Tibial artery (tissue), 4 donors: ENCODE data around the gene ACAD11.
A peak's percentile ranks its signal among the peaks of the same experiment; 100 is the strongest.
"Not testable (repeated sequence)": the region's sequence is repeated elsewhere in the genome, so short reads cannot be mapped to it uniquely, and the experiment has no call there.

ENCODE experiments used
- DNase-seq, 2 donors: peaks; one replicate each; pipeline ENCODE4 v3.0.0-alpha.2; 2019
- H3K27ac ChIP-seq, 2 donors: fragments of 200-600 bp; sonication (generic) in 1 of 2; 1 replicate in 1 of 2; 2 replicates in 1 of 2; pipeline ENCODE4 v1.5.1; 2018 to 2019; ENCODE audit warnings: mild to moderate bottlenecking in 1 of 2
- H3K27me3 ChIP-seq, 2 donors: fragments of 200-600 bp; sonication (generic) in 1 of 2; one replicate each; pipeline versions ENCODE4 v1.5.1 to v1.6.0; 2016 to 2019
- H3K36me3 ChIP-seq, 3 donors: fragments of 200-600 bp; sonication (generic) in 2 of 3; one replicate each; pipeline ENCODE4 v1.5.1; 2016 to 2019; ENCODE audit warnings: mild to moderate bottlenecking in 2 of 3
- H3K4me1 ChIP-seq, 4 donors: fragments of 200-600 bp; sonication (generic) in 2 of 4; 1 replicate in 3 of 4; 2 replicates in 1 of 4; pipeline ENCODE4 v1.5.1; 2016 to 2019
- H3K4me3 ChIP-seq, 2 donors: fragments of 200-600 bp; sonication (generic) in 1 of 2; 1 replicate in 1 of 2; 2 replicates in 1 of 2; pipeline ENCODE4 v1.5.1; 2018 to 2019; ENCODE audit warnings: mild to moderate bottlenecking in 2 of 2
- H3K9me3 ChIP-seq, 3 donors: fragments of 200-600 bp; sonication (generic) in 1 of 3; one replicate each; pipeline ENCODE4 v1.5.1; 2016 to 2019
- intact Hi-C: fragments of 100-400 bp; cut with DNase I; formaldehyde crosslinking; loops from one replicate; pipeline ENCODE4 v1.15.0; 2023; ENCODE audit warnings: low total_unique reads
- TF ChIP-seq, protein P1 (sequence below), 2 experiments: fragments of 200-600 bp in 1 of 2; fragments of 450-650 bp in 1 of 2; IDR thresholded peaks; one replicate each; pipeline ENCODE4 v1.5.1; 2017 to 2019; ENCODE audit warnings: antibody characterized with exemption in 2 of 2, mild to moderate bottlenecking in 1 of 2, moderate library complexity in 1 of 2

The ACAD11 gene

GRCh38 chr3:132605374-132605792, 54.2 kb downstream of the ACAD11 start:
- TF ChIP-seq, protein P1, sequence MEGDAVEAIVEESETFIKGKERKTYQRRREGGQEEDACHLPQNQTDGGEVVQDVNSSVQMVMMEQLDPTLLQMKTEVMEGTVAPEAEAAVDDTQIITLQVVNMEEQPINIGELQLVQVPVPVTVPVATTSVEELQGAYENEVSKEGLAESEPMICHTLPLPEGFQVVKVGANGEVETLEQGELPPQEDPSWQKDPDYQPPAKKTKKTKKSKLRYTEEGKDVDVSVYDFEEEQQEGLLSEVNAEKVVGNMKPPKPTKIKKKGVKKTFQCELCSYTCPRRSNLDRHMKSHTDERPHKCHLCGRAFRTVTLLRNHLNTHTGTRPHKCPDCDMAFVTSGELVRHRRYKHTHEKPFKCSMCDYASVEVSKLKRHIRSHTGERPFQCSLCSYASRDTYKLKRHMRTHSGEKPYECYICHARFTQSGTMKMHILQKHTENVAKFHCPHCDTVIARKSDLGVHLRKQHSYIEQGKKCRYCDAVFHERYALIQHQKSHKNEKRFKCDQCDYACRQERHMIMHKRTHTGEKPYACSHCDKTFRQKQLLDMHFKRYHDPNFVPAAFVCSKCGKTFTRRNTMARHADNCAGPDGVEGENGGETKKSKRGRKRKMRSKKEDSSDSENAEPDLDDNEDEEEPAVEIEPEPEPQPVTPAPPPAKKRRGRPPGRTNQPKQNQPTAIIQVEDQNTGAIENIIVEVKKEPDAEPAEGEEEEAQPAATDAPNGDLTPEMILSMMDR (IDR thresholded peaks at IDR 0.05), result no peak
- intact Hi-C loops, result no loop called here
- DNase-seq, result no peak
- Histone ChIP-seq H3K4me3 (no peak overlapping the region), H3K9me3 (peaks cover 0 to 12% (median 0%) of the 10 kb centered on the region in 3 donors), H3K27ac (peak overlapping the region; percentile 35 to 57), H3K4me1 (peaks cover 0 to 35% (median 4%) of the 10 kb centered on the region in 4 donors), H3K36me3 (peaks cover 12 to 24% (median 15%) of the 10 kb centered on the region in 3 donors), H3K27me3 (no peaks in the 10 kb centered on the region)

DNA sequence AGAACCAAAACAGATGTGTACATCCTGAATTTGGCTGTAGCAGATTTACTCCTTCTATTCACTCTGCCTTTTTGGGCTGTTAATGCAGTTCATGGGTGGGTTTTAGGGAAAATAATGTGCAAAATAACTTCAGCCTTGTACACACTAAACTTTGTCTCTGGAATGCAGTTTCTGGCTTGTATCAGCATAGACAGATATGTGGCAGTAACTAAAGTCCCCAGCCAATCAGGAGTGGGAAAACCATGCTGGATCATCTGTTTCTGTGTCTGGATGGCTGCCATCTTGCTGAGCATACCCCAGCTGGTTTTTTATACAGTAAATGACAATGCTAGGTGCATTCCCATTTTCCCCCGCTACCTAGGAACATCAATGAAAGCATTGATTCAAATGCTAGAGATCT, 59.0 kb downstream of the ACAD11 start:
- intact Hi-C loops, H3K9me3 ChIP-seq, H3K4me3 ChIP-seq, H3K27ac ChIP-seq, DNase-seq, H3K27me3 ChIP-seq: not testable (repeated sequence)
- Histone ChIP-seq H3K36me3 (peaks cover 5 to 16% (median 14%) of the 10 kb centered on the region in 3 donors), H3K4me1 (peaks cover 0 to 21% (median 2%) of the 10 kb centered on the region in 4 donors)

GRCh38 chr3:132598181-132598580, 61.4 kb downstream of the ACAD11 start:
- H3K27ac ChIP-seq, result no peak overlapping the region
- no peaks in the 10 kb centered on the region for H3K9me3 ChIP-seq
- TF ChIP-seq, protein P1 (IDR thresholded peaks at IDR 0.05), result no peak
- no peaks in the 10 kb centered on the region for H3K27me3 ChIP-seq
- no peak overlapping the region for H3K4me3 ChIP-seq
- intact Hi-C loops, result no loop called here
- no peak for DNase-seq
- peaks cover 5 to 16% (median 13%) of the 10 kb centered on the region in 3 donors for H3K36me3 ChIP-seq
- peaks cover 0 to 11% (median 0%) of the 10 kb centered on the region in 4 donors for H3K4me1 ChIP-seq

DNA sequence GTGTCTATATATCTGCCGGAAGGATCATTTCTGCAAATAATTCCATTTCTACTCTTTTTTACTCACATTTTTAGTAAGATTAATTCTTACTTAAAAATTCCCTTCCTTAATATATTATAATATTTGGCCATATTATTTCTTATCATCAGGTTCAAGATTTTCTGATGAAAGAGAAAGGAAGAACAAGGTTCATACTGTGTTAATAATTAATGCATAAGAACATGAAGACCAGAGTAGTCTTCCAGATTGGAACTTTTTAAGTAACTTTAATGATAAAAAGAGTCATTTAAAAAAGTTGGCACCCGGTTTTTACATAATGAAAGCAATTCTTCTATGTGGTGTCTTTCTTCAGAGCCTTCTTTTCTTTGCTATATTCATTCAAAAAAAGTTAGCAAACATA, 61.9 kb downstream of the ACAD11 start:
- Histone ChIP-seq H3K27ac (no peak overlapping the region), H3K4me1 (peaks cover 0 to 12% (median 0%) of the 10 kb centered on the region in 4 donors), H3K9me3 (no peaks in the 10 kb centered on the region), H3K4me3 (peak overlapping the region in 1 of 2 donors; percentile 22), H3K27me3 (no peaks in the 10 kb centered on the region), H3K36me3 (peaks cover 1 to 11% (median 8%) of the 10 kb centered on the region in 3 donors)
- TF ChIP-seq, protein P1 (IDR thresholded peaks at IDR 0.05), result no peak
- intact Hi-C loops, result no loop called here
- DNase-seq, result no peak

- DNase-seq, result no peak
- H3K4me1 ChIP-seq, result peaks cover 0 to 12% (median 0%) of the 10 kb centered on the region in 4 donors
- TF ChIP-seq, protein P1 (IDR thresholded peaks at IDR 0.05), result no peak
- intact Hi-C loops, result no loop called here
- peaks cover 0 to 6% (median 6%) of the 10 kb centered on the region in 3 donors for H3K36me3 ChIP-seq
- H3K4me3 ChIP-seq, result peak within 1 kb of the TSS; percentile 1 to 22
- H3K9me3 ChIP-seq, result no peaks in the 10 kb centered on the region
- H3K27ac ChIP-seq, result peak within 1 kb of the TSS in 1 of 2 donors; percentile 26
- H3K27me3 ChIP-seq, result no peaks in the 10 kb centered on the region
These were observed 62.7 kb downstream of the ACAD11 start, which contains the start of gene ACKR4 for GRCh38 chr3:132596816-132597433. Gene ACKR4 (plus strand): TSS chr3:132597270. CDS start chr3:132600398, 3,128 bp downstream.

DNA sequence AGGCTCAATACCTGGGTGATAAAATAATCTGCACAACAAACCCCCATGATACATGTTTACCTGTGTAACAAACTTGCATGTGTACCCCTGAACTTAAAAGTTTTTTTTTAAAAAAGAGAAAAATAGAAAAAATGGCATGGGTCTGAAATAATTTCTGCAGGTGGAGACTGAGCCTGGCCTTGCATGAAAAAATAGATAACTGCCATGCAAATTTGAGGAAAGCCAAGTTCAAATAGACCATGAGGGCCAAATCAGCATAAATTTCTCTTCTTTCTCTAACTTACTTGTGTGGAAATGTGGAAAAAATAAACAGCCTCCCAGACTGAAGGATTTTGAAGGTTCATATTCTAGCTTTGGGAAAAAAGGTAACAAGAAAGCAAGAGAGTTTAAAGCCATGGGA, 63.3 kb downstream of the ACAD11 start:
- intact Hi-C loops, result no loop called here
- no peak overlapping the region for H3K4me3 ChIP-seq
- no peaks in the 10 kb centered on the region for H3K27me3 ChIP-seq
- no peak for DNase-seq
- peaks cover 0 to 12% (median 0%) of the 10 kb centered on the region in 4 donors for H3K4me1 ChIP-seq
- H3K9me3 ChIP-seq, result no peaks in the 10 kb centered on the region
- TF ChIP-seq, protein P1 (IDR thresholded peaks at IDR 0.05), result no peak
- peaks cover 0 to 11% (median 10%) of the 10 kb centered on the region in 3 donors for H3K36me3 ChIP-seq
- no peak overlapping the region for H3K27ac ChIP-seq
